ENCODE measurements around the gene TMEM209. TPM values are rescaled to one million over a fixed set of nuclear protein-coding genes. Genes with fewer than 3 reads are reported as not detected.

Gene TMEM209
- total RNA-seq, 1 donor from 2014 or later = 36.1 TPM

GRCh38 chr7:130140551-130141160 lies 64.5 kb downstream of the TMEM209 start:
- Mint-ChIP-seq H3K27ac (peak overlapping the region; percentile 51), H3K9me3 (no peaks in the 10 kb centered on the region), H3K36me3 (peaks cover 18% of the 10 kb centered on the region), H3K27me3 (no peaks in the 10 kb centered on the region), H3K4me3 (peak overlapping the region; percentile 86), H3K4me1 (ENCODE audit: unreplicated experiment) (peaks cover 45% of the 10 kb centered on the region)
- TF ChIP-seq CTCF (conservative IDR thresholded peaks at IDR 0.05) = no peak
- no peak for DNase-seq (ENCODE audit: extremely low spot score, unreplicated experiment)

- peak overlapping the region; percentile 64 for H3K27ac Mint-ChIP-seq
- peaks cover 22% of the 10 kb centered on the region for H3K36me3 Mint-ChIP-seq
- DNase-seq (ENCODE audit: extremely low spot score, unreplicated experiment) = no peak
- no peak for TF ChIP-seq CTCF (conservative IDR thresholded peaks at IDR 0.05)
- H3K4me1 Mint-ChIP-seq (ENCODE audit: unreplicated experiment) = peaks cover 34% of the 10 kb centered on the region
- peak overlapping the region; percentile 36 for H3K4me3 Mint-ChIP-seq
- H3K9me3 Mint-ChIP-seq = no peaks in the 10 kb centered on the region
- H3K27me3 Mint-ChIP-seq = no peaks in the 10 kb centered on the region
These were observed 65.8 kb downstream of the TMEM209 start for GRCh38 chr7:130139193-130139960.

GRCh38 chr7:130137207-130137606 lies 68.0 kb downstream of the TMEM209 start:
- Mint-ChIP-seq H3K9me3 (no peaks in the 10 kb centered on the region), H3K36me3 (peaks cover 25% of the 10 kb centered on the region), H3K27me3 (no peaks in the 10 kb centered on the region), H3K4me1 (ENCODE audit: unreplicated experiment) (peaks cover 18% of the 10 kb centered on the region), H3K27ac (no peak overlapping the region), H3K4me3 (no peak overlapping the region)
- no peak for DNase-seq (ENCODE audit: extremely low spot score, unreplicated experiment)
- no peak for TF ChIP-seq CTCF (conservative IDR thresholded peaks at IDR 0.05)

- no peak for DNase-seq (ENCODE audit: extremely low spot score, unreplicated experiment)
- H3K36me3 Mint-ChIP-seq = peaks cover 28% of the 10 kb centered on the region
- TF ChIP-seq CTCF (conservative IDR thresholded peaks at IDR 0.05) = no peak
- no peaks in the 10 kb centered on the region for H3K9me3 Mint-ChIP-seq
- H3K27ac Mint-ChIP-seq = no peak overlapping the region
- no peaks in the 10 kb centered on the region for H3K27me3 Mint-ChIP-seq
- peaks cover 22% of the 10 kb centered on the region for H3K4me1 Mint-ChIP-seq (ENCODE audit: unreplicated experiment)
- no peak overlapping the region for H3K4me3 Mint-ChIP-seq
These were observed 68.5 kb downstream of the TMEM209 start for GRCh38 chr7:130136579-130137167.

- H3K27me3 Mint-ChIP-seq = no peaks in the 10 kb centered on the region
- no peaks in the 10 kb centered on the region for H3K9me3 Mint-ChIP-seq
- peak overlapping the region; percentile 6 for H3K27ac Mint-ChIP-seq
- no peak for TF ChIP-seq CTCF (conservative IDR thresholded peaks at IDR 0.05)
- peaks cover 38% of the 10 kb centered on the region for H3K36me3 Mint-ChIP-seq
- H3K4me1 Mint-ChIP-seq (ENCODE audit: unreplicated experiment) = peaks cover 24% of the 10 kb centered on the region
- no peak overlapping the region for H3K4me3 Mint-ChIP-seq
- no peak for DNase-seq (ENCODE audit: extremely low spot score, unreplicated experiment)
These were observed 69.7 kb downstream of the TMEM209 start for GRCh38 chr7:130135208-130136205.

Measured in type B pancreatic cell (in vitro differentiated cells).